Vagina (tissue), 2 donors: Measurements from ENCODE around the gene FOXD3. TPM values are rescaled to one million over a fixed set of nuclear protein-coding genes. Genes with fewer than 3 reads are reported as not detected.

Experiments used
- DNase-seq, 2 donors: peaks; one replicate each; pipeline ENCODE4 v3.0.0-alpha.2; 2017; ENCODE audit errors: extremely low spot score in 2 of 2
- H3K27ac ChIP-seq: fragments of 200-600 bp; sonication (generic); one replicate; pipeline ENCODE4 v1.5.1; 2019
- H3K27me3 ChIP-seq: fragments of 200-600 bp; sonication (generic); one replicate; pipeline ENCODE4 v1.5.1; 2019
- H3K36me3 ChIP-seq, 2 donors: fragments of 200-600 bp; sonication (generic); one replicate each; pipeline ENCODE4 v1.5.1; 2017 to 2019
- H3K4me1 ChIP-seq: fragments of 200-600 bp; sonication (generic); one replicate; pipeline ENCODE4 v1.5.1; 2019
- H3K4me3 ChIP-seq, 2 donors: fragments of 200-600 bp; sonication (generic); 1 replicate in 1 of 2; 2 replicates in 1 of 2; pipeline ENCODE4 v1.5.1; 2016 to 2019
- H3K9me3 ChIP-seq: fragments of 200-600 bp; sonication (generic); one replicate; pipeline ENCODE4 v1.5.1; 2019
- CTCF ChIP-seq, 3 experiments: fragments of 450-650 bp in 2 of 3; fragments of 200-600 bp in 1 of 3; sonication (generic) in 1 of 3; IDR thresholded peaks; one replicate each; pipeline ENCODE4 v1.5.1; 2017 to 2019; ENCODE audit warnings: antibody characterized with exemption in 3 of 3, mild to moderate bottlenecking in 2 of 3, moderate library complexity in 2 of 3
- POLR2A ChIP-seq, 2 donors: fragments of 450-650 bp; IDR thresholded peaks; one replicate each; pipeline ENCODE4 v1.6.1; 2017; ENCODE audit warnings: antibody characterized with exemption in 2 of 2, mild to moderate bottlenecking in 2 of 2, moderate library complexity in 2 of 2
- POLR2AphosphoS5 ChIP-seq, 2 donors: sonication (generic); formaldehyde crosslinking; IDR thresholded peaks; one replicate each; pipeline ENCODE4 v1.9.0; 2017; ENCODE audit warnings: antibody characterized with exemption in 2 of 2, mild to moderate bottlenecking in 2 of 2, low read depth in 1 of 2; ENCODE audit not compliant: insufficient read depth in 1 of 2
- intact Hi-C: fragments of 100-400 bp; cut with DNase I; formaldehyde crosslinking; loops from one replicate; pipeline ENCODE4 v1.15.1; 2023
- total RNA-seq: library from RNA; depleted of rRNA; stranded (reverse); fragments of >200 nt; gene quantifications from one replicate; pipeline ENCODE4 v1.2.3, GENCODE V29; 2016

Gene FOXD3
- total RNA-seq, 1 donor from 2014 or later, result not detected

DNA sequence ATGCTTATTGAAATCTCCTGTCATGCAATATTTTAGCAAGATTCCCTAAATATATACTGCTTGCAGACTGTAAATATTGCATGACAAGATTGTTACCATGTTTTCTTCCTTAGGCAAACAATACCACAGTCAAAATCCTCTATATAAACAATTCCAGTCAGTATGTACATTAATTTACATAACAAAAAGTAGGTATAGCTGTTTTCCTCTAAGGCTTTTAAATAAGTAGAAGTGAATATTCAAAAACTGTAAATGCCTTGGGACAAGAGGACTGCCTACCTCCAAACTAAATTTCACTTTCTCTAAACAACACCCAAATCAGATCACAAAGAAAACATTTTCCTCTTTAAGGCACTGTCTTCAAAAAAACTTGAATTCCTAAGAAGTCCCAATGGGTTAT is 17.3 kb upstream of the FOXD3 start:
- intact Hi-C loops, result no loop called here
- Histone ChIP-seq H3K9me3 (no peaks in the 10 kb centered on the region), H3K4me1 (no peaks in the 10 kb centered on the region), H3K4me3 (no peak overlapping the region), H3K27me3 (no peaks in the 10 kb centered on the region), H3K36me3 (no peaks in the 10 kb centered on the region), H3K27ac (no peak overlapping the region)
- DNase-seq, result no peak
- TF ChIP-seq POLR2A (IDR thresholded peaks at IDR 0.05), result no peak
- no peak for TF ChIP-seq CTCF (IDR thresholded peaks at IDR 0.05)
- no peak for TF ChIP-seq POLR2AphosphoS5 (IDR thresholded peaks at IDR 0.05; ENCODE audit: insufficient read depth in 1 of 2, low read depth in 1 of 2)

DNA sequence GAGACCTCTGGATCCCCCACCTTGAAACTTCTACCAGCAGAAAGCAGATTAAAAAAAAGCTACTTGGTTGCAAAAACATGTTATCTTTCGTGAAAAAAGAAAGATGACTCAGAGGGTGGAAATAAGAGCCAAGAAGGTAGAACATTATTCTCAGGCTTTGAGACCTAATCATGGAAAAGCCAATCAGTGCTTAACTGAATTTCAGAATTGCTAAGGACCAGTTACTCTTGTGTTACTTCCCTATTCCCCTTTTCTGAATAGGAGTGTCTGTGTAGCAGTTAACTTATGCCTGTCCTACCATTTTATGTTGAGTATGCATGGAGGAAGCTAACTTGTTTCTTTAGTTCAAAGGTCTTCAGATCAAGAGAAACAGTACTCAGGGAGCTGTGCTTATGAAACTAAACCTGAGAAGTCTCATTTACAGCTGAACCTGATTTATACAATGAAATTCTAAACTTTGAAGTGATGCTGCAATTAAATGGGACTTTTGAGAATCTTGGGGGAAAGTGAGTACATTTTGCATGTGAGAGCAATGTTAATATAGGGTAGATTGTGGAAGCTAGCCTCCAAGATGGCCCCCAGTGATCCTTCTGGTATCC is 15.1 kb upstream of the FOXD3 start:
- H3K27ac ChIP-seq, result no peak overlapping the region
- no peaks in the 10 kb centered on the region for H3K4me1 ChIP-seq
- DNase-seq, result no peak
- H3K9me3 ChIP-seq, result no peaks in the 10 kb centered on the region
- TF ChIP-seq POLR2AphosphoS5 (IDR thresholded peaks at IDR 0.05; ENCODE audit: insufficient read depth in 1 of 2, low read depth in 1 of 2) (no peak), POLR2A (IDR thresholded peaks at IDR 0.05) (no peak), CTCF (IDR thresholded peaks at IDR 0.05) (no peak)
- H3K27me3 ChIP-seq, result no peaks in the 10 kb centered on the region
- H3K4me3 ChIP-seq, result no peak overlapping the region
- H3K36me3 ChIP-seq, result no peaks in the 10 kb centered on the region
- intact Hi-C loops, result no loop called here

- Histone ChIP-seq H3K27ac (no peak overlapping the region), H3K4me1 (peaks cover 21% of the 10 kb centered on the region), H3K4me3 (peak overlapping the region in 1 of 2 donors; percentile 40), H3K9me3 (no peaks in the 10 kb centered on the region), H3K27me3 (peaks cover 41% of the 10 kb centered on the region), H3K36me3 (no peaks in the 10 kb centered on the region)
- no peak for DNase-seq
- no peak for TF ChIP-seq CTCF (IDR thresholded peaks at IDR 0.05)
- TF ChIP-seq POLR2AphosphoS5 (IDR thresholded peaks at IDR 0.05; ENCODE audit: insufficient read depth in 1 of 2, low read depth in 1 of 2), result no peak
- no peak for TF ChIP-seq POLR2A (IDR thresholded peaks at IDR 0.05)
- intact Hi-C loops, result loop anchor here (2.0 kb wide), 1 partner anchor 48 kb away; no protein-coding TSS in a partner anchor
Observed at GRCh38 chr1:63316598-63316983, 5.8 kb upstream of the FOXD3 start.

DNA sequence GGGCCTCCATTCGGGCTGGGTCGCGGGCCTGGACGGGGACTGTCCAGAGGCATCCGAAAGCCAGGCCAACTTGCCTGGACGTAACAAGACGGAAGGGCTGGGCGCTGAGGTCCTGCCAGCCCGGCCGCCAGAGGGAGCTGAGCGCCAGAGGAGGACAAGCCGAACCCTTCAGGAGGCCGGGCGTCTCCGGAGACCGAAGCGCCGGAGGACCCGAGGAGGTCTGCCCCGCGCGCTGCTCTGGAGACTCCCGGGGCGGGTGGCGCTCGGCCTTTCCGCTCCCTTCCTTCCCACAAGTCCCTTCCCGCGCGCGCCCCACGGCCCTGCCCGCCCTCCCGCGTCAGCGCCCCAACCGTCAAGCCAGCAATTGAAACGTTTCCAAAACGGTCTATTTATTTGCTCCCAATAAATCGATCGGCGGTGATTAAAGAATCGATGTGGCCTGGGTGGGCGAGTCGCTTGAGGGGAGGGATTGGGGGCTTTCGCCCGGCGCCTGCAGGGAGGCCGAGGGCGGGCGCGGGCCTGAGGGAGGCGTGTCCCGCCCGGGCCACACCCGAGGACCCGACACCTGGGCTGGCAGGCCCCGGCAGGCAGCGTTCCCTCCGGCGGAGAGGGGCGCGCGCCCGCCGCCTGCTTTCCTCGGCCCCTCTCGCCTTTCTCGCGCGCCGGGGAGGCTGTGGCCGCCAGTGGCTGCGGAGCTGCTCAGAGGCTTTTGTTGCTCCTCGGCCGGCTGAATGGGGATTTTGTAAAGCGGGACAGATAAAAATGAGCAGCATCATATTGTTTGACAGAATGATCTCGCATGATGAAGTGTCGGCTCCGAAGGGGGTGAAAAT is 5.2 kb upstream of the FOXD3 start:
- no peak overlapping the region for H3K27ac ChIP-seq
- H3K4me3 ChIP-seq, result peak overlapping the region; percentile 37 to 40
- H3K9me3 ChIP-seq, result no peaks in the 10 kb centered on the region
- H3K27me3 ChIP-seq, result peaks cover 42% of the 10 kb centered on the region
- H3K4me1 ChIP-seq, result peaks cover 27% of the 10 kb centered on the region
- intact Hi-C loops, result loop anchor here (2.0 kb wide), 1 partner anchor 48 kb away; no protein-coding TSS in a partner anchor
- no peak for DNase-seq
- no peaks in the 10 kb centered on the region for H3K36me3 ChIP-seq
- TF ChIP-seq CTCF (IDR thresholded peaks at IDR 0.05) (peak in 1 of 3 experiments; percentile 19), POLR2A (IDR thresholded peaks at IDR 0.05) (no peak), POLR2AphosphoS5 (IDR thresholded peaks at IDR 0.05; ENCODE audit: insufficient read depth in 1 of 2, low read depth in 1 of 2) (no peak)

DNA sequence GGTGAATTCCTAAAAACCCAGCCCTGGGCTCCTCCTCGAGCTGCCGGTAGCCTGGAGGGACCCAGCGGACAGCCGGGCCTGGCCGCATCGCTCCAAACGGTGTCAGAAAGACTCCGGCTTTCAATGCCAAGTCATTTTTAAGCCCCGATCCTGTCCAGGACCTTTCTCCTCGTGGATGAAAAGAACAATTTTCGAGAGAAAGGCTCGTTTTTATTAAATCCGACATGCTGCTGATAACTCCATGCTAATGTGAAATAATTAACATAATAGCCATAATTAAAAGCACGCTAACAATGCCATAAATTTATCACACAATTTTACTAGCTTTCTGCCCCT is 4.6 kb upstream of the FOXD3 start:
- no peaks in the 10 kb centered on the region for H3K36me3 ChIP-seq
- H3K27ac ChIP-seq, result no peak overlapping the region
- TF ChIP-seq POLR2A (IDR thresholded peaks at IDR 0.05), result no peak
- no peak for TF ChIP-seq POLR2AphosphoS5 (IDR thresholded peaks at IDR 0.05; ENCODE audit: insufficient read depth in 1 of 2, low read depth in 1 of 2)
- no peak for TF ChIP-seq CTCF (IDR thresholded peaks at IDR 0.05)
- H3K9me3 ChIP-seq, result no peaks in the 10 kb centered on the region
- H3K27me3 ChIP-seq, result peaks cover 48% of the 10 kb centered on the region
- intact Hi-C loops, result loop anchor here (2.0 kb wide), 1 partner anchor 47 kb away; no protein-coding TSS in a partner anchor
- DNase-seq, result no peak
- peak overlapping the region; percentile 37 to 40 for H3K4me3 ChIP-seq
- H3K4me1 ChIP-seq, result peaks cover 32% of the 10 kb centered on the region
